ENCODE results near the gene TRMT61A.
A peak's percentile ranks its signal among the peaks of the same experiment; 100 is the strongest.

DNA sequence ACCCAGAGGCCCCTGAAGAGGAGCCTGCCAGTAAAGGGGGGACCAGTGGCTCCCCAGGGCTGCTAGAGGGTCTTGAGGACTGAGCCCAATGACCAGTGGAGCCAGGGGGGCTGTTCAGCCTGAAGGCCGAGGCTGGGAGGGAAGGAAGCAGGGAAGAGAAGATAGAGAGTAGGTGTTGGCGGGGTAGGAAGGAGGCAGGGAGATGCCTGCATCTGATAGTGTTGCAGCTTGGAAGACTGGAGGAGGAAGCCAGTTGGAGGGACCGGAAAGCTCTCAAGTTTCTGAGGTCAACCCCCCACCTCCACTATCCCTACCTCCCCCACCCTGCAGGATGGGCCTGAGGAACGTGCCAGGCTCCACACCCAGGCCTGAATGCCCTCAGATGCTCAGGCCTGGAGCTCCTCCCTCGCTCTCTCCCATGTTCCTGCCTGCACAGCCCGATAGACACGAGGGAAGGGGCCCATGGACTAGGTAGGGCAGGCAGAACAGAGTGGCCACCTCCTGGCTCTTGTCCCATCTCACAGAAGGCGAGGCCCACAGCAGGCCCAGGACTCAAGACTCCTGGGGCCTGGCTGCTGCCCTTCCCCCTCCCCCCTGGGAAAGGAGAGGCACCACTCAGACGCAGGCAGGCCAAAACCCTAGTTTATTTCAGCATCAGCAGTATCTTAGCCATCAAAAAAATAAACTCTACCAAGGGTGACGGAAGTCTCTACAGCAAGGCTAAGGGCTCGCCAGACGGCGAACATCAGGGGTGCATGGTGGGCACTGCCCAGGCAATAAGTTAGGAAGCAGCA, 9.8 kb upstream of the TRMT61A start:
- TF ChIP-seq POLR2A (IDR thresholded peaks at IDR 0.05; ENCODE audit: low read depth, low read length) (no peak), EZH2 (IDR thresholded peaks at IDR 0.05; ENCODE audit: borderline replicate concordance, low read depth, low read length, severe bottlenecking) (no peak), POLR2AphosphoS5 (IDR thresholded peaks at IDR 0.05; ENCODE audit: insufficient read depth, low read depth, low read length) (no peak), GATA2 (IDR thresholded peaks at IDR 0.05; ENCODE audit: insufficient read depth, insufficient read length, low read depth, low read length) (peak; percentile 48), FOS (IDR thresholded peaks at IDR 0.05; ENCODE audit: borderline replicate concordance, insufficient read depth, low read length) (no peak), MYC (IDR thresholded peaks at IDR 0.05; ENCODE audit: low read depth, low read length) (no peak)
- TF ChIP-seq, protein P1, sequence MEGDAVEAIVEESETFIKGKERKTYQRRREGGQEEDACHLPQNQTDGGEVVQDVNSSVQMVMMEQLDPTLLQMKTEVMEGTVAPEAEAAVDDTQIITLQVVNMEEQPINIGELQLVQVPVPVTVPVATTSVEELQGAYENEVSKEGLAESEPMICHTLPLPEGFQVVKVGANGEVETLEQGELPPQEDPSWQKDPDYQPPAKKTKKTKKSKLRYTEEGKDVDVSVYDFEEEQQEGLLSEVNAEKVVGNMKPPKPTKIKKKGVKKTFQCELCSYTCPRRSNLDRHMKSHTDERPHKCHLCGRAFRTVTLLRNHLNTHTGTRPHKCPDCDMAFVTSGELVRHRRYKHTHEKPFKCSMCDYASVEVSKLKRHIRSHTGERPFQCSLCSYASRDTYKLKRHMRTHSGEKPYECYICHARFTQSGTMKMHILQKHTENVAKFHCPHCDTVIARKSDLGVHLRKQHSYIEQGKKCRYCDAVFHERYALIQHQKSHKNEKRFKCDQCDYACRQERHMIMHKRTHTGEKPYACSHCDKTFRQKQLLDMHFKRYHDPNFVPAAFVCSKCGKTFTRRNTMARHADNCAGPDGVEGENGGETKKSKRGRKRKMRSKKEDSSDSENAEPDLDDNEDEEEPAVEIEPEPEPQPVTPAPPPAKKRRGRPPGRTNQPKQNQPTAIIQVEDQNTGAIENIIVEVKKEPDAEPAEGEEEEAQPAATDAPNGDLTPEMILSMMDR (IDR thresholded peaks at IDR 0.05; ENCODE audit: extremely low read depth in 1 of 2, insufficient read depth in 1 of 2, low read depth in 1 of 2, low read length in 2 of 2), result no peak
- TF ChIP-seq, protein P2, sequence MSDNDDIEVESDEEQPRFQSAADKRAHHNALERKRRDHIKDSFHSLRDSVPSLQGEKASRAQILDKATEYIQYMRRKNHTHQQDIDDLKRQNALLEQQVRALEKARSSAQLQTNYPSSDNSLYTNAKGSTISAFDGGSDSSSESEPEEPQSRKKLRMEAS (IDR thresholded peaks at IDR 0.05; ENCODE audit: insufficient read depth, insufficient read length), result no peak
